HepG2 (cell line): Measurements from ENCODE around the gene RNU2-63P. TPM values are rescaled to one million over a fixed set of nuclear protein-coding genes. Genes with fewer than 3 reads are reported as not detected.

ENCODE experiments used
- DR1 ChIP-seq: sonication (generic); formaldehyde crosslinking; IDR thresholded peaks from 2 replicates; pipeline ENCODE4 v1.8.0; 2021; ENCODE audit warnings: mild to moderate bottlenecking, missing genetic modification reagents, inconsistent platforms
- HNF1B ChIP-seq: sonication (generic); formaldehyde crosslinking; IDR thresholded peaks from 2 replicates; pipeline ENCODE4 v1.5.1; 2020; ENCODE audit warnings: mild to moderate bottlenecking, moderate library complexity, missing genetic modification reagents
- HNF4A ChIP-seq: sonication (generic); formaldehyde crosslinking; IDR thresholded peaks from 2 replicates; pipeline ENCODE4 v1.4.0; 2020; ENCODE audit warnings: missing genetic modification reagents
- ISL2 ChIP-seq: sonication (generic); formaldehyde crosslinking; IDR thresholded peaks from 2 replicates; pipeline ENCODE4 v1.5.0; 2020; ENCODE audit warnings: missing genetic modification reagents
- KDM3A ChIP-seq: IDR thresholded peaks from 2 replicates; pipeline ENCODE4 v1.6.1; 2018; ENCODE audit warnings: low read depth, missing compliant biosample characterization
- NR2C2 ChIP-seq: sonication (generic); formaldehyde crosslinking; IDR thresholded peaks from 2 replicates; pipeline ENCODE4 v1.4.0; 2020; ENCODE audit warnings: missing genetic modification reagents, mild to moderate bottlenecking, moderate library complexity, borderline replicate concordance
- RELA ChIP-seq: sonication (generic); formaldehyde crosslinking; IDR thresholded peaks from 2 replicates; pipeline ENCODE4 v1.4.0; 2020; ENCODE audit warnings: missing genetic modification reagents
- SSRP1 ChIP-seq: IDR thresholded peaks from 2 replicates; pipeline ENCODE4 v1.6.1; 2016; ENCODE audit warnings: control low read depth
- TAF1 ChIP-seq: sonication (generic); formaldehyde crosslinking; IDR thresholded peaks from 2 replicates; pipeline ENCODE4 v1.4.0; 2020; ENCODE audit warnings: missing genetic modification reagents
- YEATS2 ChIP-seq: sonication (generic); formaldehyde crosslinking; IDR thresholded peaks from 2 replicates; pipeline ENCODE4 v1.4.0; 2020; ENCODE audit warnings: missing genetic modification reagents, borderline replicate concordance
- ZBTB40 ChIP-seq, 2 experiments: fragments of 450-650 bp in 1 of 2; sonication (generic) in 1 of 2; formaldehyde crosslinking in 1 of 2; IDR thresholded peaks; 2 replicates each; pipeline versions ENCODE4 v1.6.1 to v1.8.0; 2016 to 2022; ENCODE audit warnings: antibody characterized with exemption in 1 of 2, mild to moderate bottlenecking in 1 of 2, missing genetic modification reagents in 1 of 2
- ZMAT3 ChIP-seq: sonication (generic); formaldehyde crosslinking; conservative IDR thresholded peaks from 2 replicates; pipeline ENCODE4 v1.7.0; 2021; ENCODE audit warnings: missing genetic modification reagents
- ZNF34 ChIP-seq: sonication (generic); formaldehyde crosslinking; IDR thresholded peaks from 2 replicates; pipeline ENCODE4 v1.4.0; 2020; ENCODE audit warnings: mild to moderate bottlenecking, missing genetic modification reagents, borderline replicate concordance
- ZNF598 ChIP-seq: sonication (generic); formaldehyde crosslinking; IDR thresholded peaks from 2 replicates; pipeline ENCODE4 v1.5.1; 2020; ENCODE audit warnings: mild to moderate bottlenecking, missing genetic modification reagents, borderline replicate concordance
- ZSCAN31 ChIP-seq: sonication (generic); formaldehyde crosslinking; IDR thresholded peaks from 2 replicates; pipeline ENCODE4 v1.5.0; 2020; ENCODE audit warnings: low read depth, mild to moderate bottlenecking, missing genetic modification reagents
- polyA plus RNA-seq, 8 experiments: library from polyadenylated mRNA; depleted of rRNA in 3 of 8; stranded (reverse) in 7 of 8; unstranded in 1 of 8; fragments of >200 nt; fragmentation: Illumina TruSeq in 4 of 8; extraction: Trizol in 4 of 8; gene quantifications; 2 replicates each; pipeline versions ENCODE4 v1.2.1 to v1.2.3, GENCODE V29; 2011 to 2016; ENCODE audit warnings: low read depth in 4 of 8, missing spikeins in 1 of 8, mixed read lengths in 1 of 8; ENCODE audit not compliant: insufficient read depth in 1 of 8
- total RNA-seq, 5 experiments: library from RNA; depleted of rRNA; stranded (reverse); fragments of >200 nt; fragmentation: Illumina TruSeq; extraction: Trizol; gene quantifications; 2 replicates each; pipeline ENCODE4 v1.2.3, GENCODE V29; 2016; ENCODE audit warnings: low read depth in 1 of 5

RNU2-63P gene
- total and polyA plus RNA-seq, 2 of the 13 experiments (the other 11 are each of a cell fraction or from before 2014, with no cell fraction given), result 6.8 TPM; not detected in 1

GRCh38 chr2:88016086-88016959 lies at the start of gene RNU2-63P (continued):
- TF ChIP-seq ISL2 (CRISPR knock-in tag), result peak; percentile 63; the same call in 1 of the 2 replicates
- peak; percentile 94 for TF ChIP-seq ZNF598 (CRISPR knock-in tag)
- TF ChIP-seq ZNF34 (CRISPR knock-in tag), result peak; percentile 65
- peak; percentile 56 for TF ChIP-seq TAF1 (CRISPR knock-in tag)
- TF ChIP-seq SSRP1 (CRISPR knock-in tag), result peak; percentile 95; the same call in 1 of the 2 replicates
- TF ChIP-seq NR2C2 (CRISPR knock-in tag), result peak; percentile 34; the same call in 1 of the 2 replicates
- TF ChIP-seq HNF1B (CRISPR knock-in tag), result peak; percentile 87; the same call in 1 of the 2 replicates
- no peak; the same call in 1 of the 2 replicates for TF ChIP-seq KDM3A (CRISPR knock-in tag)
- 0 out of 2 replicates have a peak, but pooled peaks have one; percentile 3 for TF ChIP-seq HNF4A (CRISPR knock-in tag)
- no peak for TF ChIP-seq ZBTB40 (IDR thresholded peaks at IDR 0.05)
- TF ChIP-seq ZBTB40 (CRISPR knock-in tag; IDR thresholded peaks at IDR 0.05), result peak; percentile 54; the same call in 1 of the 2 replicates
- no peak for TF ChIP-seq RELA (CRISPR knock-in tag)
- peak; percentile 94 for TF ChIP-seq DR1 (CRISPR knock-in tag)
- no peak for TF ChIP-seq ZSCAN31 (CRISPR knock-in tag)
- peak; percentile 71; the same call in 1 of the 2 replicates for TF ChIP-seq YEATS2 (CRISPR knock-in tag)
- no peak for TF ChIP-seq ZMAT3 (CRISPR knock-in tag)
